ENCODE results near the gene MLF1.

The MLF1 gene

GRCh38 chr3:158552124-158552523, 18.9 kb upstream of the MLF1 start (continued):
- TF ChIP-seq ZNF280D (tag by site-specific recombination; IDR thresholded peaks at IDR 0.05) (no peak), ZNF174 (tag by site-specific recombination; IDR thresholded peaks at IDR 0.05) (no peak)

DNA sequence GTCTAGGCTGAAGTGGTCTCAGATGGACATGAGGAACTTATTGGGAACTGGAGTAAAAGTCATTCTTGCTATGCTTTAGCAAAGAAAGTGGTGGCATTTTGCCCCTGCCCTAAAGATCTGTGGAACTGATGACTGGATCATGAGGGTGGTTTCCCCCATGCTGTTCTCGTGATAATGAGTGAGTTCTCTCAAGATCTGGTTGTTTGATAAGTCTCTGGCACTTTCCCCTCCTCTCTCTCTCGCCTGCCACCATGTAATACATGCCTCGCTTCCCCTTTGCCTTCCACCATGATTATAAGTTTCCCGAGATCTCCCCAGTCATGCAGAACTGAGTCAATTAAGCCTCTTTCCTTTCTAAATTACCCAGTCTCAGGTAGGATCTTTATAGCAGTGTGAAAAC, 11.5 kb upstream of the MLF1 start:
- CTCF ChIA-PET: no interaction called here
- H3K27ac ChIP-seq (ENCODE audit: extremely low read depth, low read depth, low read length): no peak overlapping the region
- POLR2A ChIA-PET: no interaction called here
- no peaks in the 10 kb centered on the region for H3K9me3 ChIP-seq (ENCODE audit: control insufficient read depth, insufficient read depth, low read depth, low read length)
- TF ChIP-seq ZNF585B (tag by site-specific recombination; IDR thresholded peaks at IDR 0.05): no peak
- no peak for TF ChIP-seq ZNF214 (tag by site-specific recombination; IDR thresholded peaks at IDR 0.05; ENCODE audit: borderline replicate concordance)
- TF ChIP-seq ZNF302 (tag by site-specific recombination; IDR thresholded peaks at IDR 0.05; ENCODE audit: low read depth): no peak
- no peak for TF ChIP-seq ZNF530 (tag by site-specific recombination; IDR thresholded peaks at IDR 0.05; ENCODE audit: low read depth)
- no peak for TF ChIP-seq ZNF148 (tag by site-specific recombination; IDR thresholded peaks at IDR 0.05; ENCODE audit: borderline replicate concordance)
- no peak for TF ChIP-seq ZFP37 (tag by site-specific recombination; IDR thresholded peaks at IDR 0.05)
- TF ChIP-seq ZNF677 (tag by site-specific recombination; IDR thresholded peaks at IDR 0.05): no peak
- no peak for TF ChIP-seq ZNF623 (tag by site-specific recombination; IDR thresholded peaks at IDR 0.05)
- no peak for TF ChIP-seq ZNF747 (tag by site-specific recombination; IDR thresholded peaks at IDR 0.05)
- no peak for TF ChIP-seq SALL2 (tag by site-specific recombination; IDR thresholded peaks at IDR 0.05; ENCODE audit: borderline replicate concordance)
- TF ChIP-seq ZFP41 (tag by site-specific recombination; IDR thresholded peaks at IDR 0.05; ENCODE audit: borderline replicate concordance): no peak
- TF ChIP-seq SP2 (tag by site-specific recombination; IDR thresholded peaks at IDR 0.05): no peak
- TF ChIP-seq, protein P1, sequence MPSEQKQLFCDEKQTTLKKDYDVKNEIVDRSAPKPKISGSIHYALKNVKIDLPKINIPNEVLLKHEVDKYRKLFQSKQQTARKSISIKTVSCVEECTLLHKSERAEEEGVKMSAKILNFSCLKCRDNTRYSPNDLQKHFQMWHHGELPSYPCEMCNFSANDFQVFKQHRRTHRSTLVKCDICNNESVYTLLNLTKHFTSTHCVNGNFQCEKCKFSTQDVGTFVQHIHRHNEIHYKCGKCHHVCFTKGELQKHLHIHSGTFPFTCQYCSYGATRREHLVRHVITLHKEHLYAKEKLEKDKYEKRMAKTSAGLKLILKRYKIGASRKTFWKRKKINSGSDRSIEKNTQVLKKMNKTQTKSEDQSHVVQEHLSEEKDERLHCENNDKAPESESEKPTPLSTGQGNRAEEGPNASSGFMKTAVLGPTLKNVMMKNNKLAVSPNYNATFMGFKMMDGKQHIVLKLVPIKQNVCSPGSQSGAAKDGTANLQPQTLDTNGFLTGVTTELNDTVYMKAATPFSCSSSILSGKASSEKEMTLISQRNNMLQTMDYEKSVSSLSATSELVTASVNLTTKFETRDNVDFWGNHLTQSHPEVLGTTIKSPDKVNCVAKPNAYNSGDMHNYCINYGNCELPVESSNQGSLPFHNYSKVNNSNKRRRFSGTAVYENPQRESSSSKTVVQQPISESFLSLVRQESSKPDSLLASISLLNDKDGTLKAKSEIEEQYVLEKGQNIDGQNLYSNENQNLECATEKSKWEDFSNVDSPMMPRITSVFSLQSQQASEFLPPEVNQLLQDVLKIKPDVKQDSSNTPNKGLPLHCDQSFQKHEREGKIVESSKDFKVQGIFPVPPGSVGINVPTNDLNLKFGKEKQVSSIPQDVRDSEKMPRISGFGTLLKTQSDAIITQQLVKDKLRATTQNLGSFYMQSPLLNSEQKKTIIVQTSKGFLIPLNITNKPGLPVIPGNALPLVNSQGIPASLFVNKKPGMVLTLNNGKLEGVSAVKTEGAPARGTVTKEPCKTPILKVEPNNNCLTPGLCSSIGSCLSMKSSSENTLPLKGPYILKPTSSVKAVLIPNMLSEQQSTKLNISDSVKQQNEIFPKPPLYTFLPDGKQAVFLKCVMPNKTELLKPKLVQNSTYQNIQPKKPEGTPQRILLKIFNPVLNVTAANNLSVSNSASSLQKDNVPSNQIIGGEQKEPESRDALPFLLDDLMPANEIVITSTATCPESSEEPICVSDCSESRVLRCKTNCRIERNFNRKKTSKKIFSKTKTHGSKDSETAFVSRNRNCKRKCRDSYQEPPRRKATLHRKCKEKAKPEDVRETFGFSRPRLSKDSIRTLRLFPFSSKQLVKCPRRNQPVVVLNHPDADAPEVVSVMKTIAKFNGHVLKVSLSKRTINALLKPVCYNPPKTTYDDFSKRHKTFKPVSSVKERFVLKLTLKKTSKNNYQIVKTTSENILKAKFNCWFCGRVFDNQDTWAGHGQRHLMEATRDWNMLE (tag by site-specific recombination; conservative IDR thresholded peaks at IDR 0.05; ENCODE audit: low read depth): no peak
- TF ChIP-seq ZNF529 (tag by site-specific recombination; IDR thresholded peaks at IDR 0.05; ENCODE audit: insufficient replicate concordance): no peak
- TF ChIP-seq ZNF114 (tag by site-specific recombination; IDR thresholded peaks at IDR 0.05): no peak
- no peak for TF ChIP-seq ZNF658 (tag by site-specific recombination; IDR thresholded peaks at IDR 0.05)
- TF ChIP-seq ZNF223 (tag by site-specific recombination; IDR thresholded peaks at IDR 0.05): no peak
- H3K36me3 ChIP-seq (ENCODE audit: control insufficient read depth in 2 of 2, insufficient read depth in 1 of 2, low read length in 2 of 2): no peaks in the 10 kb centered on the region
- no peaks in the 10 kb centered on the region for H3K4me1 ChIP-seq (ENCODE audit: control insufficient read depth, insufficient read depth, low read length)
- no peak overlapping the region for H3K4me3 ChIP-seq (ENCODE audit: low read depth, low read length)

Measured in HEK293 (cell line).